CMK (cell line): ENCODE results near the gene SUPT3H.
A peak's percentile ranks its signal among the peaks of the same experiment; 100 is the strongest.

ENCODE experiments used
- DNase-seq: peaks from one replicate; pipeline ENCODE4 v3.0.0-alpha.2; 2010; ENCODE audit warnings: low read depth

SUPT3H gene

GRCh38 chr6:45377554-45378333, at the start of gene SUPT3H:
Gene SUPT3H (minus strand): TSS chr6:45377934.
- peak; percentile 85 for DNase-seq

GRCh38 chr6:45426251-45426650, 48.5 kb upstream of the SUPT3H start:
- DNase-seq, result no peak

- DNase-seq, result no peak
These were observed 46.7 kb upstream of the SUPT3H start for GRCh38 chr6:45424451-45424861.

GRCh38 chr6:45423824-45424450, 46.2 kb upstream of the SUPT3H start:
- no peak for DNase-seq

GRCh38 chr6:45423111-45423823, 45.5 kb upstream of the SUPT3H start:
- DNase-seq, result no peak

GRCh38 chr6:45422503-45423110, 44.9 kb upstream of the SUPT3H start:
- no peak for DNase-seq

GRCh38 chr6:45421709-45422502, 44.2 kb upstream of the SUPT3H start:
- DNase-seq, result no peak

- DNase-seq, result no peak
These were observed 43.4 kb upstream of the SUPT3H start for GRCh38 chr6:45420909-45421708.

- no peak for DNase-seq
These were observed 42.6 kb upstream of the SUPT3H start for GRCh38 chr6:45420083-45420908.

- DNase-seq, result no peak
These were observed 41.9 kb upstream of the SUPT3H start for GRCh38 chr6:45419571-45420082.

GRCh38 chr6:45417436-45417835, 39.7 kb upstream of the SUPT3H start:
- no peak for DNase-seq

- no peak for DNase-seq
These were observed 39.0 kb upstream of the SUPT3H start for GRCh38 chr6:45416700-45417099.

GRCh38 chr6:45415788-45416518, 38.2 kb upstream of the SUPT3H start:
- DNase-seq, result no peak

GRCh38 chr6:45415315-45415714, 37.6 kb upstream of the SUPT3H start:
- no peak for DNase-seq

- DNase-seq, result no peak
These were observed 34.2 kb upstream of the SUPT3H start for GRCh38 chr6:45411959-45412358.

- no peak for DNase-seq
These were observed 22.3 kb upstream of the SUPT3H start for GRCh38 chr6:45400021-45400420.

GRCh38 chr6:45398075-45398813, 20.5 kb upstream of the SUPT3H start:
- no peak for DNase-seq

GRCh38 chr6:45394586-45395095, 16.9 kb upstream of the SUPT3H start:
- no peak for DNase-seq
